Measurements from ENCODE around the gene ADCY6. TPM values are rescaled to one million over a fixed set of nuclear protein-coding genes. Genes with fewer than 3 reads are reported as not detected.

The ADCY6 gene
- polyA plus RNA-seq, 3 donors = 0.03 to 0.29 TPM; not detected in 1

- no peaks in the 10 kb centered on the region for H3K36me3 ChIP-seq (replicated peaks in 1 of 2; ENCODE audit: control insufficient read depth in 1 of 2, insufficient read depth in 2 of 2, low read length in 2 of 2)
- peaks cover 0 to 4% (median 0%) of the 10 kb centered on the region in 3 donors for H3K27me3 Mint-ChIP-seq (ENCODE audit: low read depth in 3 of 3)
- H4K20me1 ChIP-seq (ENCODE audit: insufficient read depth, low read length) = no peaks in the 10 kb centered on the region
- no peak overlapping the region for H3K4me2 ChIP-seq (replicated peaks; ENCODE audit: extremely low read depth, low read length, poor library complexity, severe bottlenecking)
- WGBS (ENCODE audit: insufficient coverage) = 40% methylated on average over 1 of the region's 4 CpGs
- no peak overlapping the region for H3K27ac Mint-ChIP-seq
- no peak for TF ChIP-seq CTCF (IDR thresholded peaks at IDR 0.05)
- no peak overlapping the region for H3K27ac ChIP-seq (ENCODE audit: low read depth in 1 of 2, low read length in 2 of 2)
- no peak overlapping the region for H2AFZ ChIP-seq (ENCODE audit: insufficient read depth, low read depth, low read length, poor library complexity, severe bottlenecking)
- no peaks in the 10 kb centered on the region for H3K79me2 ChIP-seq (ENCODE audit: insufficient read depth, low read length)
- H3K36me3 Mint-ChIP-seq = no peaks in the 10 kb centered on the region
- H3K4me1 Mint-ChIP-seq = peaks cover 26% of the 10 kb centered on the region
- H3K4me3 Mint-ChIP-seq = no peak overlapping the region
- no peaks in the 10 kb centered on the region for H3K9me3 ChIP-seq (replicated peaks in 1 of 2; ENCODE audit: control insufficient read depth in 1 of 2, insufficient read depth in 1 of 2, low read length in 2 of 2)
- intact Hi-C loops (cut with micrococcal nuclease) = no loop called here
- no peak overlapping the region for H3K4me3 ChIP-seq (replicated peaks in 1 of 3; ENCODE audit: low read depth in 2 of 3, low read length in 3 of 3)
- peaks cover 23% of the 10 kb centered on the region in 2 donors for H3K4me1 ChIP-seq (ENCODE audit: control insufficient read depth in 1 of 2, insufficient read depth in 2 of 2, low read length in 2 of 2)
- peaks cover 0 to 2% (median 0%) of the 10 kb centered on the region in 7 donors for H3K9me3 Mint-ChIP-seq
- H3K27me3 ChIP-seq (ENCODE audit: control insufficient read depth in 2 of 2, insufficient read depth in 2 of 2, low read length in 2 of 2) = no peaks in the 10 kb centered on the region
- DNase-seq = no peak
- no peak overlapping the region for H3K9ac ChIP-seq (ENCODE audit: insufficient read depth, low read length, poor library complexity, severe bottlenecking)
Observed at GRCh38 chr12:48767047-48767446, 21.8 kb downstream of the ADCY6 start.

DNA sequence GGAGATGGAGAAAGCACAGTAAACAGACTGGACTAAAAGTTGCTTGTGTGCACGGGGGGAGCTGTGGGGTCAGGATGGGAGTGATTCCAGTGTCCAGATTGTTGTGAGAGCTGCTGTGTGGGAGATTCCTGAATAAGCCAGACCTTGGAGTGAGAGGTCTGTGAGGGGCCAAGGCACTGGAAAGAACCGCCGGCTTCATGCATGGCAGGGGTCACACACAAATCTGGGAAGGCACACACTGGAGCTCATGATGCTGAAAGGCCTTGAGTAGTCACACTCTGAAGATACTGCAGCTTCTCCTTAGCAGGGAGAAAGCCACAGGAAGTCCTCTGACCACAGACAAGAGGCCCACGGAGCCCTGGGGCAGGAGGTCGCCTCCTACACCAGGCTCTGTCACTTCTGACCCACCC is 23.1 kb downstream of the ADCY6 start:
- peak overlapping the region; percentile 24 for H3K9ac ChIP-seq (ENCODE audit: insufficient read depth, low read length, poor library complexity, severe bottlenecking)
- Mint-ChIP-seq H3K27me3 (ENCODE audit: low read depth in 3 of 3) (peaks cover 0 to 4% (median 3%) of the 10 kb centered on the region in 3 donors), H3K4me3 (peak overlapping the region in 1 of 2 donors; percentile 10), H3K36me3 (no peaks in the 10 kb centered on the region), H3K4me1 (peaks cover 26% of the 10 kb centered on the region), H3K27ac (peak overlapping the region in 1 of 7 donors; percentile 16), H3K9me3 (peaks cover 0 to 5% (median 0%) of the 10 kb centered on the region in 7 donors)
- WGBS (ENCODE audit: insufficient coverage) = 49% methylated on average over 3 of the region's 5 CpGs
- TF ChIP-seq CTCF (IDR thresholded peaks at IDR 0.05) = no peak
- H3K4me1 ChIP-seq (ENCODE audit: control insufficient read depth in 1 of 2, insufficient read depth in 2 of 2, low read length in 2 of 2) = peaks cover 23% of the 10 kb centered on the region in 2 donors
- no peaks in the 10 kb centered on the region for H3K9me3 ChIP-seq (replicated peaks in 1 of 2; ENCODE audit: control insufficient read depth in 1 of 2, insufficient read depth in 1 of 2, low read length in 2 of 2)
- no peaks in the 10 kb centered on the region for H3K79me2 ChIP-seq (ENCODE audit: insufficient read depth, low read length)
- no peaks in the 10 kb centered on the region for H3K36me3 ChIP-seq (replicated peaks in 1 of 2; ENCODE audit: control insufficient read depth in 1 of 2, insufficient read depth in 2 of 2, low read length in 2 of 2)
- intact Hi-C loops (cut with micrococcal nuclease) = no loop called here
- no peak overlapping the region for H3K27ac ChIP-seq (ENCODE audit: low read depth in 1 of 2, low read length in 2 of 2)
- peak; percentile 5 to 18 (median 7) for DNase-seq
- H4K20me1 ChIP-seq (ENCODE audit: insufficient read depth, low read length) = no peaks in the 10 kb centered on the region
- no peak overlapping the region for H3K4me2 ChIP-seq (replicated peaks; ENCODE audit: extremely low read depth, low read length, poor library complexity, severe bottlenecking)
- no peak overlapping the region for H2AFZ ChIP-seq (ENCODE audit: insufficient read depth, low read depth, low read length, poor library complexity, severe bottlenecking)
- no peak overlapping the region for H3K4me3 ChIP-seq (replicated peaks in 1 of 3; ENCODE audit: low read depth in 2 of 3, low read length in 3 of 3)
- no peaks in the 10 kb centered on the region for H3K27me3 ChIP-seq (ENCODE audit: control insufficient read depth in 2 of 2, insufficient read depth in 2 of 2, low read length in 2 of 2)

Data from CD14-positive monocyte (primary cell).